GM18907 (cell line): ENCODE measurements around the gene HS1BP3.

Source experiments
- ATAC-seq: cut with Tn5 transposase; IDR thresholded peaks from one replicate; pipeline ENCODE4 v1.9.1; 2021; ENCODE audit warnings: mild to moderate bottlenecking, moderate library complexity; ENCODE audit not compliant: unreplicated experiment

The HS1BP3 gene

DNA sequence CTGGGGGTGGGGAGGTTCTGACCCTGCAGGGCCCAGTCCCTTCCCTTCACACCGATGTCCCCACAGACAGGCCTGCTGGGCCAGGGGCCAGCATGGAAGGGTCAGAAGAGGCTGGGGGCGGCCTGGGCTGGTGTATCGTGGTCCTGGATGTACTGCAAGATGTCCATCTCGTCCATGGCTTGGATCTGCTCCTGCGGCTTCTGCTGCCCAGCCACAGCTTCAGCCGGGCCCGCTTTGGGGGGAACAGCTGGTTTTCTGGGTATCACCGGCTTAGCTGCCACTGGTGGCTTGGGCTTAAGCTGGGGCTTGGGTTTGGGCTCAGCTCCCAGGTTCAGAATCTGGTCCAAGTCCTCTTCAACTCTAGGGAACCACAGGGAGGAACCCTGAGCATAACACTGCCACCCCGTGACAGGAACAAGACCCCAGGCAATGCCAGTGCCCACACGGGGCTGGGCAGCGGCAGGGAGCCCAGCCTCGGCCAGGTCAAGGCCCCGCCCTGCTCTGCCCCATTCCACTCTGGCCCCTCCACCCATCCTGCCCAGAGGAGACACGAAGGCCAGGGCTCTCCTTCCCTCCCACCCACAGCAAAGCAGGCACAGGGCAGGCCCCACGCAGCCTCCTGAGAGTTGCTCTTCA lies 31.9 kb downstream of the HS1BP3 start:
- ATAC-seq: no peak

DNA sequence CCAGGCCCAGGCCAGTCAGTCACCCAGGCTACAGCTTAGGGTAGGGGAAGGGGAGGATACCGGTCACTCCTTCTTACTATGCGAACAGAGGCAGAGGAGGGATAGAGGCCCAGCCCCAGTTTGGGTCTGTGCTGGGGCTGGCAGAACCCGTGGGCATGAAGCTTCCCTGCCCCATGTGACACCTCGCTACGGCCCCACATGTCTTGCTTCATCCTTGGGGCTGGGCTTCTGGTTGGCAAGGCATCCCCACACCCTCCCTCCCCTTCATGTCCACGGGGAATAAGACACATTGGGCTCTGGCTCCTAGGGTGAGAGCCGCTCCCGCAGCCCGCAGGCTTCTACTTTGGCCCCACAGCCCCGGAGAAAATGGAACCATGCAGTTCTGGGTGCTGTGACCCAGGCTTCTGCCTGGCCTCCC lies 32.4 kb downstream of the HS1BP3 start:
- ATAC-seq: no peak

DNA sequence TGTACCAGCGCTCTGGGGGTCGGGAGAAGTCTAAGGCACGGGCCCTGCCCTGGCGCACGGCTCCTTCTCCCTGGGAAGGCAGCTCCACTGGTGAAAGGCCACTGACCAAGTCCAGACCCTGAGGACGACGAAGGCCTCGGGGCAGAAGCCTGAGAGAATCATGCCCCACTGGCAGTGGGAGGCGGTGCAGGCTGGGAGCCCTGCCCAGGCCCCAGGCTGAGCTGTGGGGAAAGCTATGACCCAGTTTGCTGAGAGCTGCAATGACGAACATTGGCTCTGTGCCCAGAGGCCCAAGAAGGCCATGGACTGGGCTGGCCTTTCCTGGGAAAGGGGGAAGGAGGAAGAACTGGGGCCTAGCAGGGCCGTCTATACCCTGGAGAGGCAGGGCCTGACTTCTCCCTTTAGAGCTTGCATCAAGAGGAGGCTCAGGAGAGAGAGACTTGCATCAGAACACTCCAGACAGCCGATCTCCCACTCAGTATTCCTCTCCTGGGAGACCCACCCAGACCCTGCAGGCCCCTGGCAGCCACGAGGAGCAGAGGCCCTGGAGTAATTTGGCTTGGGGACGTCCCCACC lies 32.9 kb downstream of the HS1BP3 start:
- no peak for ATAC-seq

DNA sequence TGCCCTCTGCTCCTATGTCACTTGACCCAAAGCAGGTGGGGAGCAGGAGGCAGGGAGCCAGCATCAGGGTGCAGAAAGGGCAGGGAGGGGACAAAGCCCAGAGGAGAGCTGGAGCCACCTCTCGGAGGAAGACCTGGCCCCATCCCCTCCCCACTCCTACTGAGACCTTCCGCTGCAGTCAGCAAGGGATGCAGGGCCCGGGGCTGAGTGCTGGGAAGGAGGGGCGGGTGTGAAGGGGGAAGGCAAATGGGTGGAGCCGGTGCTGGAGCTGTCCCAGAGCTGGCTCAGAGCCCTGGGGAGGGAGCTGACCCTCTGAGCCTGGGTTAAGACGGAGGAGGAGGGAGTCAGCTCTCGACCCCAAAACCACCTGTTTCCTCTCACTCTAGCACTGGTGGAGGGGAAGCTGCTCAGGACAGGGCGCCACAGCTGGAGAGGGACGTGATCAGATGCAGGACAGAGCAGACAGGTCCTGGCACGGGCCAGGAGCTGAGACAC lies 33.8 kb downstream of the HS1BP3 start:
- no peak for ATAC-seq

DNA sequence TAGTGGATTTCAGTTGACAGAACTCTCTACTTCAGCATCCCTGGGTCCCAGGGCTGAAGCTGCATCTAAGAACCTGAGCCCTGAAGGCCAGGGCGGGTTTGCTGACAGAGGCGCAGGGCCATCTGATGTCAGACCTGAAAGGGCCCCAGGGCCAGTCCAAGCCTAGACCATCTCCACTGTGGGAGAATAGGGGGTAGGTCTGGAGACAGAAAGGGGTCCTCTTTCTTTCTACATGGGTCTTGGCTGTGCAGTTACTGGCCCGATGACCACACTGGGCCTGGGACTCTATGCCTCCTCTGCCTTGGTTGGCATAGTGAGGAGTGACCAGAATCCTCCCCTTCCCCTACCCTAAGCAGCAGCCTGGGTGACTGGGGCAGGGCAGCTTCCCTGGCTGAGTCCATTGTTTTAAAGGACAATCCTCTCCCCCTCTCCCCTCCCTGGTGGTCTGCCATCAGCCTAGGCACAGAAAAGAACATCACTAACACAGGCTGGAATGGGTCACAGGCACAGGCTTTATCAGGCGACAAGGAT lies 34.5 kb downstream of the HS1BP3 start:
- ATAC-seq: no peak

DNA sequence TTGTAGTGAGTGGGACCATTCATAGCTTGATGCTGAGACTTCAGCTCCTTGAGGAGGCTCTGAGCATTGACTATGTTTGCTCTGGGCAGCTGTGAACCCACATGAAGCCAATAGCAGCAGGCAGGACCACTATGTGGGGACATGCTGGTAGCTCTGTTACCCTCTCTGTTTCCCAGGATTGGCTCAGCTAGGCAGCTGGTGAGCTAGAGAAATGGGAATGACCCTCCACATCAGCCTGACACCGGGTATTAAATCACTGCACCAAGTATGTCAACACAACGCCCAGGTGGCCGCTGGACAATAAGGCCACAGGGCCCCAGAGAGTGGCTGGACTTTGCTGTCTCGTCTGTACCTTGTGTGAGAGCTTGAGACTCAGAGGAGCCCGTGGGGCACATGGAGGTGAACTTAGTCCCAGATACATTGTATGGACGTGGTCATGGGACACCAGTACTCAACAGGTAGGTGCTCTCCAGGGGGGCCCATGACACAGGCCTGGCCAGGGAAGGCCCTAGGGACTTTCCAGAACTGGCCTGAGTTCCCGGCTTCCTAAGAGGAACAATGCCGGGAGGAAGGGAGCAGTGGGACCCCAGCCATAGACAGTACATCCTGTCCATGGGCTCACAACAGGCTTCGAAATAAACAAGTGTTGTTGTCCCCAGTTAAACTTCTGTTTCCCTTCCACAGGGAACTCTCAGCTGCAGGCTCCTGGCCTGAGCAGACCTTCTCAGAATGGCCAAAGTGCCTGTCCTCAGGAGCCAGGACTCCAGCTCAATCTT lies 35.2 kb downstream of the HS1BP3 start:
- no peak for ATAC-seq

DNA sequence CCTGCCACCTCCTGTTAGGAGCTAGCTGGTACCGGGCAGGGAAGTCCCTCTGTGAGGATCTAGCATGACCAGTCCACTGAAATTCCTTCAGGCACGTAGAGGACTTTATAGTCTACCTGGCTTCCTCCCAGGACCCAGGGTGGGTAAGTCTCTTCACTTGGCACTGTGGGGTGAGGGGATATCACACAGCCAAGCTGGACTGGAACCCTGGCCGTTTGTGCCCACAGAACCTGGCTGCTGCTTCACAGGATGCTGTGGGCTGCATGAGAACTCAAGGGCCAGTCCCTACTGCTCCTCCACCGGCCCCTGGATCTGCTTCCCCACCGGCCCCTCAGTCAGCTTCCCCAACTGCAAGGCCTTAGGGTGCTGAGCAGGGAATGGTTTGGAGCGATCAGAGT lies 35.8 kb downstream of the HS1BP3 start:
- ATAC-seq: no peak

DNA sequence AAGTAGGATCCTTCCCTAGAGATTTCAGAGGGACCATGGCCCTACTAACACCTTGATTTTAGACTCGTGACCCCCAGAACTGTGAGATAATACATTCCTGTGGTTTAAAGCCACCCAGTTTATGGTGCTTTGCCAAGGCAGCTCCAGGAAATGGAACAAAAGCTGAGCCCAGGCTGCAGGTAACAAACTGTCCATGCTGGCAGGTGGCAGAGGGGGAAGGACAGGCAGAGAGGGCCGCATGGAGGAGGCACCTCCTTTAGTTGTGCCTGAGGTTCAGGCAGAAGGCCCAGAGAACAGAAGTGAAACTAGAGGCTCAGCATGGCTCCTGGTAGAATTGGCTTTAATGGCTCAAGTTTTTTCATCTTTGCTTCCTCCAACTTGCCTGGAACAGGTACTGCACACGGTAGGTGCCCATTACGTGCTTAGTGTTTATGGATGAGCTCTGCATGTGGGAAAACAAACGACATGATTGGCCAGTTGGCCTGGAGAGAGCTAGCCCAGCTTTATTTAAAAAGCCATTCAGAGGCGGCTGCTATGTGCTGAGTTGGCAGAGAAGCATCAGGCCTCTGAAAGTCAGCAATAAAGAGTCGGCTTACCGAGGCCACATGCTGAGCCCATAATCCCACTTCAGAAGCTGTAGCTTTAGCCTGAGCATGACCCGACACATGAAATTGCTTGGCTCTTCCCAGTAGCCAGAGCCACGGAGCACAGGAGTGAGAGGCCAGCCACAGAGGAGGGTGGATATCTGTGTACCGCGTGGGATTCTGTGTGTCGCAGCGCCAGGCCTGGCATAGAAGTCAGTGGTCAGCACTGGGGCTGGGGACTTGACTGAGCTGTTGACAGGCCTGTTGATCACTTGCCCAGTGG lies 36.5 kb downstream of the HS1BP3 start:
- no peak for ATAC-seq

DNA sequence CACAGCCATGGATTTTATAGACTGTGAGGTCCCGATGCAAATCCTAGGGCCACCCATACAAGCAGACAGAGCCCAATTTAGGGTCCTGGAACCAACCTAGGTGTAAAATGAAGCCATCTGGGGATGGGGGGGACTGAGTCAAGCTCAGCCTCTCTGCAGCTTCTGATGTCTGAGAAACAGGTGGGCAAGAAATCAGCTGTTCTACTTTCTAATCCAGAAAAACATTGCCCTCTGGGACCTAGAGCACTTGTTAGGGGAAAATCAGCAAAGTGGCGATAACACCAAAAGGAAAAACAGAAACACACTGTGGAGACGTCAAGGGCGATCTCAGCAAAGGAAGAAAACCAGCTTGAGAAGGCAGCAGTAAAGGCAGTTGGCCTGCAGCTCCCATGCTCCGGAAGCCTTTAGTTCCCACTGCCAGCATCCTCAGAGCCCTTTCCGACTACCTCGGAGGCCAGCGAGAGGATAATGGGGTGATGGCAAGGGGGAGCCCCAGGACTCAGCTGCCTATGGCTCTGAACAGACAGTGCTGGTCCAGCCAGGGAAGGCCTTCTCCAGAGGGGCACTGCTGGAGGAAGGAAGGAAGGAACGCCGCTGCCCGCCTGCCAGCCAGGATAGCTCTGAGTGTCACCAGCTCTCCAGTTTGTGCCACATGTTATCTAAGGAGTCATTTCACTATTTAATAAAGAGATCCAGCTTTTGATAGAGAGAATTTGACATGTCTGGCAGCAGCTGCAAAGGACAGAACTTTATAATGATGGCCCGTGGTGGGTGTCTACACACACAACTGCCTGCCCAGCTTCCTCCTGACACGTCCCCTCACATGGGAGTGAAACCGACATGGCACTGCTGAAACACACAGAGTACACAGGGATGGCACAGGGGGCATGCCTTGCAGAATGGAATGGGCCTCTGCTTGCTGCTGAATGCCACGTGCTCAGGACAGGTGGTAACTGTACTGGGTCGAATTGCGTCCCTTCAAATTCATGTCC lies 37.7 kb downstream of the HS1BP3 start:
- ATAC-seq: no peak

DNA sequence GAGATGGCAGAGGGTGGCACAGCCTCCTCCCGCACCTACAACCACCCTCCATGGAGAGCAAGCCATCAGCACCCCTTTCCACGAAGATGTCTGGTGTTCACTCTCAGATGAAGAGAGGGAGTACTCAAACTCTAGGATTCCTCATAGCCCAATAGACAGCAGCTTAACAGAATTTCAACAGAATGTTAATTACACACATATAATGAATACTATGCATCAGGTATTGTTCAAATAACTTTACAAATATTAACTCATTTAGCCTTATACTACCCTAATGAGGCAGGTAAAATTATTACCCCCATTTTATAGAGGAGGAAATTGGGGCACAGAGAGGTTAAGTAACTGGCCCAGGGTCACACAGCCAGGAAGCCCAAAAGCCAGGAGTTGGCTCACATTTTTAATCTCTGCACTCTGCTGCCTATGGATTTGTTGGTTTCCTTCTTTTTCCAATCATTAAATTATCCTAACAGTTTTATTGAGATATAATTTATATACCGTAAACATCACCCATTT lies 39.0 kb downstream of the HS1BP3 start:
- no peak for ATAC-seq

DNA sequence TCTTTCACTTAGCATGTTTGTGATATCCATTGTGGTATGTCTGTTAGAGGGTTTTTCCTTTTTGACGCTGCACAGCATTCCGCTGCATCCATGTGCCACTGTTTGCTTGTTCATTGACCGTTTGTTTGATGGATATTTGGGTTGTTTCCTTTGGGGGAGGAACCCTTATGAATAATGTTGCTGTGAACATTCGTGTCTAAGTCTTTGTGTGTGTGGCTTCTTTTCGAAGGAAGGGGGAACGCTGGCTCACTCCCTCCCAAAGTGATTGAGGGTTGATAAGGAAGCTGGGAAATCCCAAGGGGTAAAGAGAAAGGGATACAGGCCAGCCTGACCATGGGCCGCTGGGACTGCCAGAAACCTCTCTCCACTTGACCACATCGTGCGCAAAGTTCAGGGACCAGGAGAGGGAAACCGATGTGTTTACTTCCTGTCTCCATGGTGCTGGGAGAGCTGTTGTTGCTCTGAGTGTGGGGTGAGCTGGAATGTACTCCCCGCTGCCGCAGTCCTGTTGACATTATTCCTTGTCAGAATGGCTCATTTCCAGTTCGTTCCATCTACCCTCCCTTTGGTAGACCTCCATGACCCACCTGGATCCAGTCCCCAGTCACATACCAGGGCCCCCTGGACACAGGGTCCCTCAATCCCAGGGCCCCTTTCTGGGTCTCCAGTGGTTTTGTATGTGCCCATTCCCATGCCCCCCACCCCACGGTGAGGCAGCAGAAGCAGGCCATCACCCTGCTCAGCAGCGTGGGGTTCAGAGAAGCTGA lies 39.6 kb downstream of the HS1BP3 start:
- ATAC-seq: no peak

DNA sequence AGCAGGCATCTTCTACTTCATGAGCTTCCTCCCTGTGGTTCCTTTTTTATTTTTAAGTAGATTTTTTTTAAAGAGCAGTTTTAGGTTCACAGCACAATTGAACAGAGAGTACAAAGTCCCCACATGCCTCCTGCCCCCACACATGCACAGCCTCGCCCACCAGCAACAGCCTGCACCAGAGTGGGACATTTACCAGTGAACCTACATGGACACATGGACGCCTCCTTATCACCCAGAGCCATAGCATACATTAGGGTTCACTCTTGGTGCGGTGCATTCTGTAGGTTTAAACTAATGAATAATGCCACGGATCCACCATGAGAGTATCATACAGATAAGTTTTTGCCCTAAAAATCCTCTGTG lies 40.9 kb downstream of the HS1BP3 start:
- no peak for ATAC-seq

DNA sequence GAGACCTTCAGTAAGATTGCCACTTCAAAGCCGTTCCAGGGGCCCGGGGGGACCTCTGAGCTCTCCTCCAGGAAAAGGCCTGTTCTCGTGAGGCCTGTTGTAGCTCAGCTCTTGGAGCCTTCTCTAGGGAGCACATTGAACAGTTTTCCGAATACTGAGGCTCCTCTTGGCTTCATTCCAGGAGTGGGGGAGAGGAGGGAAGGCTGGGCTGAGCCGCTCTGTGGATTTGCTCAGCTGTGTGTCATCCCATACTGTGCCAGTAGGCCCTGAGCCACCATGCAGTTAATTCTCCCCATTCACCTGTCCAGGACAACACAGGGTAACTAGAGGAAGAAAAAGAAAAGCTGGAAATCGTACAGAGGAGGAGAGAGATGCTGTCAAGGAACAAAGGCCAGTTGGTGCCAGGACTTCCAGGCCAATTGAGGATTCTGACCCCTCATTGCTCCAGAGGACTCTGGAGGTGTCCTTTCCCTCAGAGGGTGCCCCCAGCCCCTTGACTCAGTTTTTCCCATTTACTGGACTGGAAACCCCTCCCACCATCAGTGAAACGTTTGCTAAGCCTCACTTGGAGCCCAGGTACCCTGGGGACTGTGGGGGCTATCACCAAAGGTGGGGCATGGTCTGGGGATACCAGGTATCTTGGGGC lies 41.4 kb downstream of the HS1BP3 start:
- ATAC-seq: no peak

DNA sequence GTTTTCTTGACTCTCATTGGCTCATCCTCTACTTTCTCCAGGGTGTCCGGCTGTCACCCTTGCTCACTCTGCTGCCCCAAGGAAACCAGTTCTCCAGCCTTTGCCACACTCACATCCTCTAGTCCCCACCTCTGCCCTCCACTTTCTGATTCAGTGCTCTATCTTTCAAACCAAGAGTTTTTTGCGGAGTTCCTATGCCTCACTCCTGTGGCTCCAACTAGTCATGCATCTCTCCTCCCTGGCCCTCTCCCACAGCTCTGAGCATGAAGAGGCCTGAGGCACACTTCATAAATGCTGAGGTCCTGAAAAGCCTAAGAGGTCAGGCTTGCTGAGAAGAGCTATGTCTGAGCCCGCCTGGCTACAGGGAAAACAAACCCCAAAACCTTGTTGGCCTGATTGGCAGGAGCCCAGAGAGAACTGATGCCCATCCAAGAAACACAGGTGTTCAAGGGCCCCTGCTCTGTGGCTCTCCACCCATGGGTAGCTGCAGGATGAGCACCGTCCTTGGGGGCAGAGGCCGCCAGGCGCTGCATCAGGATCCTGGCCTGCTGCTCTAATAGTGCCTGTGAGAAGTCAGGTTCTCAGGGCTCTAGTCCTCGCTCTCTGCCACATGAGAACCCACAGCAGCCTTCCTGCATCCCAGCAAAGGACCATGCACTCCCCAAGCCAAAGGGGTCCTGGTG lies 42.1 kb downstream of the HS1BP3 start:
- no peak for ATAC-seq

DNA sequence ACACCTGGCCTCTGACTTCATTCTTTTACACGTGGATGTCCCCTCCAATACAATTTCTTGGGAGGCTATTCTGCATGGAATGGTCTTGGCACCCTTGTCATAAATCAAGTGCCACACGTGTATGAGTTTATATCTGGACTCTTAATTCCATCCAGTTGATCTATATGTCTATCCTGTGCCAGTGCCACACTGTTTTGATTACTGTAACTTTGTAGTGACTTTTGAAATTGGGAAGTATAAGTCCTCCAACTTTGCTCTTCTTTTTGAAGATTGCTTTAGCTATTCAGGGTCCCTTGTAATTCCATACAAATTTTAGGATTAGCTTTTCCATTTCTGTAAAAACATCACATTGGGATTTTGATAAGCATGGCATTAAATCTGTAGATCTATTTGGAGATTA lies 43.5 kb downstream of the HS1BP3 start:
- no peak for ATAC-seq

DNA sequence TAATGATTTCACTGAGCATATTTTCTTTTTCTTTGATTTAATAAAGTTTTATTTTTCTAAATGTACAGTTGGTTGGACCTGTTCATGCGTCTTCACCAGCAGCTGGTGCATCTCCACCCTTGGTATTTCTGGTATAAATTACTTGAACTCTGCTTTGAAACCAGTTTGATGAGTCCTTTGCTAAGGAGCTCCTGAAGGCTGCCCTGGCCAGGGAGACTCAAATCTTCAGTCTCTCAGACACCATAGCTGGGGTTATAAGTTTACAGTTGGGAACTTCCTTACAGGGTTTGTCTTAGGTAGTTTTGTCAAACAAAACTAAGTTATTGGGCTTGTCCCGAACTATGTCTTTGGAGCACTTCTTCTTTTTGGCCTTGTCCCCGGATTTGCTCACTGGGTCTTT lies 44.7 kb downstream of the HS1BP3 start:
- ATAC-seq: no peak

DNA sequence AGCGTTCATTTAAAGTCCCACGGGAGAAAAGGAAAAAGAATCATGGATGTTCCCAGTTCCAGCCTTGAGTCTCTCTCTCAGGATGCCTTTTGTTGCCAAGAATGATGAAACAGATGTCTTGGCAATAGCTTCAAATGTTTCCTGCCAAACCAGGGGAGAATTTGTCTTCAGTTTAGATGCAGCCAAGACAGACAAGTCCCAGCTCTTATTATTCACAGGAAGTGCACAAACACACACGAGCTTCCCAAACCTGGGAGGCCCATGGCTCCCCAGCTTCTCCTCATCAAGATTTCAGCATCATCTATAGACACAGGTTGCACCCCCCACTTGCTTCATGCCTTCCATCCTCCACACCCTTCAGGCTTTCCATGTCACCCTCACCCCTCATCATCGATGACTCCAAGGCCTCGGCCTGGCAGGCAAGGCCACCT lies 45.9 kb downstream of the HS1BP3 start:
- no peak for ATAC-seq

DNA sequence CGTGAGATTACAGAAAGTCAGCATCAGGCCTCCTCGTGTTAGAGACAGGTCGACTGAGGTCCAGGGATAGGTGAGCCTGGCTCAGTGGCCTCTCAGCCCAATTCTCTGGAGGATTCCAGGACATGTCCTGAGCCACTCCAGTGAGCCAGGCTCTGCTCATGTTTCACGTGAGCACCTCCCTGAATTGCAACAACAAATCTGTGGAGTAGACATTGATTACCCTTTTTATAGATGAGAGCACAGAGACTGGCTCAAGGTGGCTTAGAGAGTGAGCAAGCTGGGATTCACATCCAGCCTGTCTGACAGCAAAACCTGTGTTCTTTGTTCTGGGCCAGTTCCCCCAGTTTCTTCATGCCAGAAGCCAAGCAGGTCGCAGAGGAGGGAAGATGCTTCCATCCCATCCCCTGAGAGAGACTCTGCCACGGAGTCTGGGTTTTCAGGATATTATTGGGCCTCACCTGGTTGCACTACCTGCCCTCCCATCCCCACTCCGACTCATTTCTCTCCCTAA lies 46.4 kb downstream of the HS1BP3 start:
- ATAC-seq: no peak
